ENCODE data around the gene HOXD12. TPM values are rescaled to one million over a fixed set of nuclear protein-coding genes. Genes with fewer than 3 reads are reported as not detected.

HOXD12 gene
- total and polyA plus RNA-seq, 12 donors: not detected

DNA sequence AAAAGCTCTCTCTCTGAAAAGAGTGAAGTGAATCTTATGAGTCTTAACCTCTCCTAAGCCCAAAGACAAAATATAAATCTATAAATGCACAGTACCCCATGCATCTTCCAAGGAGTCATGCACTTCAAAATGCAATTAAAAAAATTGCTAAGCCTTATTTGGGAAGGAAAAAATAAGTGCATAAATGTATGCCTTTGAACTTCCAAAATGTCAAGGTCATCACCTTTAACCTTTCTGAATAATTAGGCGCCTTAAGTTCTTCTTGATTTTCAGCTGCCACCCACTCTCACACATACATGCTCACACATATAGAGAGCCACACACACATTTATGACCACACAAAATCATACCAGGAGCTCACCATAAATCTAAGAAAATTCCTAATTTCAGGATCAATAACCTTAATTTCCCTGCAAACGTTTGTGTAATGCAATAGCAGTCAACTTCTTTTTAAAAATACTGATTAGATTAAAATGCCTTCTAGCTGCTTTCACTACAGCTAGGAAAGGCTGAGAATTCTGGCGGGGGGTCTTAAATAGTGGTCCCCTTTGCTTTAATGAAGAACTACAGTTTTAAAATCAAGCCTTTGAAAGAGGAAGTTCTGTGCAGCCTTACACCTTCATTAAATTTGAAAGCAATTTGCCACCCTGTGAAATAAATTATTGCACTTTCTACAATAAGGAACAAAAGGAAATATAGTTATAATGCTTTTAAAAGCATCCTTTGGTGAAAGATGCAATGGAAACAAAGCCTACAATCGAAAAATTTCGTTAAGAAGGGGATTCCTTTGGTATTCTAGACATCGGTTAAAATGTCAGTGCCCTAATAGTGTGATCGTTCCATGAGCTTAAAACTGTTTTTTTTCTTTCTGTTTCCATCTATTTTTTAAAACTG, 11.1 kb downstream of the HOXD12 start:
- ATAC-seq: no peak
- Histone ChIP-seq H3K4me1 (peaks cover 0 to 24% (median 11%) of the 10 kb centered on the region in 9 donors), H3K4me3 (no peak overlapping the region), H3K27me3 (peaks cover 74 to 99% (median 98%) of the 10 kb centered on the region in 7 donors), H3K9me3 (no peaks in the 10 kb centered on the region), H3K27ac (no peak overlapping the region), H3K36me3 (no peaks in the 10 kb centered on the region)
- intact Hi-C loops (cut with DNase I): no loop called here
- DNase-seq: no peak
- WGBS, 2 donors: 17 to 20% methylated on average over 7 of the region's 7 CpGs
- TF ChIP-seq, protein P1, sequence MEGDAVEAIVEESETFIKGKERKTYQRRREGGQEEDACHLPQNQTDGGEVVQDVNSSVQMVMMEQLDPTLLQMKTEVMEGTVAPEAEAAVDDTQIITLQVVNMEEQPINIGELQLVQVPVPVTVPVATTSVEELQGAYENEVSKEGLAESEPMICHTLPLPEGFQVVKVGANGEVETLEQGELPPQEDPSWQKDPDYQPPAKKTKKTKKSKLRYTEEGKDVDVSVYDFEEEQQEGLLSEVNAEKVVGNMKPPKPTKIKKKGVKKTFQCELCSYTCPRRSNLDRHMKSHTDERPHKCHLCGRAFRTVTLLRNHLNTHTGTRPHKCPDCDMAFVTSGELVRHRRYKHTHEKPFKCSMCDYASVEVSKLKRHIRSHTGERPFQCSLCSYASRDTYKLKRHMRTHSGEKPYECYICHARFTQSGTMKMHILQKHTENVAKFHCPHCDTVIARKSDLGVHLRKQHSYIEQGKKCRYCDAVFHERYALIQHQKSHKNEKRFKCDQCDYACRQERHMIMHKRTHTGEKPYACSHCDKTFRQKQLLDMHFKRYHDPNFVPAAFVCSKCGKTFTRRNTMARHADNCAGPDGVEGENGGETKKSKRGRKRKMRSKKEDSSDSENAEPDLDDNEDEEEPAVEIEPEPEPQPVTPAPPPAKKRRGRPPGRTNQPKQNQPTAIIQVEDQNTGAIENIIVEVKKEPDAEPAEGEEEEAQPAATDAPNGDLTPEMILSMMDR (IDR thresholded peaks at IDR 0.05): no peak

- H3K36me3 ChIP-seq: no peaks in the 10 kb centered on the region
- no peak overlapping the region for H3K4me3 ChIP-seq
- ATAC-seq (no peak), DNase-seq (no peak)
- 2 to 4% methylated on average over 16 of the region's 16 CpGs for WGBS, 2 donors
- peaks cover 0 to 26% (median 10%) of the 10 kb centered on the region in 9 donors for H3K4me1 ChIP-seq
- intact Hi-C loops (cut with DNase I): no loop called here
- H3K27me3 ChIP-seq: peaks cover 74 to 99% (median 98%) of the 10 kb centered on the region in 7 donors
- H3K27ac ChIP-seq: no peak overlapping the region
- no peaks in the 10 kb centered on the region for H3K9me3 ChIP-seq
- TF ChIP-seq, protein P1 (IDR thresholded peaks at IDR 0.05): peak in 7 of 9 donors; percentile 30 to 55 (median 52)
Observed at GRCh38 chr2:176111309-176111663, 11.7 kb downstream of the HOXD12 start.

DNA sequence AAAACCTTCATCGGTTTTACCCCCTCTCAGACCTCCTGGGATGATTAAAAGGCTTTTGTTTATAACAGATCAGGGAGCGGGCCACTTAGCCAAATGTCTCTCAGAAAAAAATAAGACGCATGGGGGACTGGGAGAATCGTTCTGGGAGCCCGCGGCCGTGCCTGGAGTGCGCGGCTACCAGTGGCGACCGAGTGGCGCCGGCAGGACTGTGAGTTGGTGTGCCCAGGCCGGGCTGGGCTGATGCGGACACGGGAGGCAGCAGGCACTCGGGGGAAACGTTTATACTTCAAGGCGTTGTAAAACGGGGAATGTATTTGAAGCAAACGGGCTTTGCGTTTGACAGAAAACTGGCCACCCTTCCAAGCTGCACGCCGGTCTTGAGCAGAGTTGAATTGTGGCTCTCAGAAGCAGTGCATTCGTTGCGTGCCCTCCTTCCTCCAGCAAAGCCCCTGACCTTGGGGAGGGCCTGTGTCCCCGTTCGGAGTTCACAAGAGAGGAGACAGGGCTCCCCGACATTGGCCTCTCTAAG, 12.3 kb downstream of the HOXD12 start:
- TF ChIP-seq, protein P1 (IDR thresholded peaks at IDR 0.05): no peak
- peaks cover 74 to 99% (median 98%) of the 10 kb centered on the region in 7 donors for H3K27me3 ChIP-seq
- H3K4me1 ChIP-seq: peaks cover 0 to 22% (median 5%) of the 10 kb centered on the region in 9 donors
- intact Hi-C loops (cut with DNase I): no loop called here
- WGBS, 2 donors: 4% methylated on average over 29 of the region's 29 CpGs
- H3K9me3 ChIP-seq: no peaks in the 10 kb centered on the region
- ATAC-seq (no peak), DNase-seq (no peak)
- H3K27ac ChIP-seq: no peak overlapping the region
- H3K4me3 ChIP-seq: no peak overlapping the region
- H3K36me3 ChIP-seq: no peaks in the 10 kb centered on the region

DNA sequence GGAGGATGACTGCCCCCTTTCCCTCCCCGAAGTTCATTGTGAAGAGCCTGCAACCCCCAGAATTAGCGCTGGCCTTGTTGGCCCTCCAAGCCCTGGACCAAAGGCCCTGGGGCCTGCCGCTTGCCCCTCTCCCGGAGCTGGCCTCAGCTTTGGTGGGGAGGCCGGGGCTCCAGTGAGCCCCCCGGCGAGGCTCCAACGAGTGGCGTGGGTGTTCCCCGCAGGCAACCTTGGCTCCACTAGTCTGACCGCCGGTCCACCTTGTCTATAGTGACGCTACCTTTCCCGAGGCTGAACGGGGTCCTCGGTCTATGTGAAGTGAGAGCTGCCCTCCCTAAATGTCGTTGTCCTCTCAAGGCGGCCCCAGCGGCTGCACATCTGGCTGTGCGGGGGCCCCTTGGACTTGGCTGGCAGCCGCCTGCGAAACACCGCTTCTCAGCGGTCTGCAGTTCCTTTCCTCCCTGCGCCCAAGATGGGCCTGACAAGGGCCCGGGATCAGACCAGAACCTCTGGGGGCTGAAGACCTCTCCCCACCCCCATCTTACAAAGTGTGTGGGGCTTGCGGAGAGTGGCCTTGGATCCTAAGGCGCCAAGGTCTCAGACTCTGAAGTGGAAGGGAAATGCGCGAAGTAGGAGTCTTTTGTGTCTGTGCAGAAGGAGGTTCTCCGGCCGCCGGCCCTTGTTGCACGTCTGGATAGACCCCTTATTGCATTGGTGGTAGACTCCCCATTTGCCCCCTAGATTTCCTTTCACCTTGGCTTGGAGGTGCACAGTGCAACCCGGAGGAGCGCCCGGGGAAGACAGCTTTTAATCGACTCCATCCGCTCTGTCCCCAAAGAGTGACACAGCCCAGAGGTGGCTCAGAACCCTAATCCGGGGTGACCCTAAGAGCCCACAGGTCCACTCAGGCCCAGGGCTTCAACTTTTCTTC, 13.0 kb downstream of the HOXD12 start:
- ATAC-seq (no peak), DNase-seq (no peak)
- no peak overlapping the region for H3K27ac ChIP-seq
- H3K36me3 ChIP-seq: no peaks in the 10 kb centered on the region
- H3K4me1 ChIP-seq: peaks cover 0 to 18% (median 2%) of the 10 kb centered on the region in 9 donors
- intact Hi-C loops (cut with DNase I): no loop called here
- H3K27me3 ChIP-seq: peaks cover 76 to 100% (median 100%) of the 10 kb centered on the region in 7 donors
- H3K9me3 ChIP-seq: no peaks in the 10 kb centered on the region
- no peak overlapping the region for H3K4me3 ChIP-seq
- 3 to 9% methylated on average over 40 of the region's 40 CpGs for WGBS, 2 donors
- TF ChIP-seq, protein P1 (IDR thresholded peaks at IDR 0.05): no peak

Data from heart right ventricle (tissue), 16 donors.